ENCODE measurements around the gene HIVEP1.

DNA sequence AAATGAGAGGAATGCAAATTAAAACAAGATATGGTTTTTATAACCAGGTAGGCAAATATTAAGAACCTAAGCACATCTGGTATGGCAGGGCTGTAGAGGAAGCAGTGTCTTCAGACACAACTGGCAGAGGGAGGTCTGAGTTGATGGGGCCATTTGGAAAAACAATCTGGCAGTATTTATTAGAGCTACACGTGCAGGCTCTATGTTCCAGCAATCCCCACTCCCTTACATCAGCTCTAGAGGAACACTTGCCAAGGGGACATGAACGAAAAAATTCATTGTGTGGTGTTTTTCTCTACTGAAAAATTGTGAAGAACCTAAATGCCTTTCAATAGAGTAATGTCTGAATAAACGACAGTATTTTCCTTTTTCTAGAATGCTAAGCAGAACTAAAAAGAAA lies 166.4 kb downstream of the HIVEP1 start:
- TF ChIP-seq, protein P1, sequence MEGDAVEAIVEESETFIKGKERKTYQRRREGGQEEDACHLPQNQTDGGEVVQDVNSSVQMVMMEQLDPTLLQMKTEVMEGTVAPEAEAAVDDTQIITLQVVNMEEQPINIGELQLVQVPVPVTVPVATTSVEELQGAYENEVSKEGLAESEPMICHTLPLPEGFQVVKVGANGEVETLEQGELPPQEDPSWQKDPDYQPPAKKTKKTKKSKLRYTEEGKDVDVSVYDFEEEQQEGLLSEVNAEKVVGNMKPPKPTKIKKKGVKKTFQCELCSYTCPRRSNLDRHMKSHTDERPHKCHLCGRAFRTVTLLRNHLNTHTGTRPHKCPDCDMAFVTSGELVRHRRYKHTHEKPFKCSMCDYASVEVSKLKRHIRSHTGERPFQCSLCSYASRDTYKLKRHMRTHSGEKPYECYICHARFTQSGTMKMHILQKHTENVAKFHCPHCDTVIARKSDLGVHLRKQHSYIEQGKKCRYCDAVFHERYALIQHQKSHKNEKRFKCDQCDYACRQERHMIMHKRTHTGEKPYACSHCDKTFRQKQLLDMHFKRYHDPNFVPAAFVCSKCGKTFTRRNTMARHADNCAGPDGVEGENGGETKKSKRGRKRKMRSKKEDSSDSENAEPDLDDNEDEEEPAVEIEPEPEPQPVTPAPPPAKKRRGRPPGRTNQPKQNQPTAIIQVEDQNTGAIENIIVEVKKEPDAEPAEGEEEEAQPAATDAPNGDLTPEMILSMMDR (IDR thresholded peaks at IDR 0.05), result no peak
- TF ChIP-seq POLR2AphosphoS5 (IDR thresholded peaks at IDR 0.05) (no peak), POLR2A (IDR thresholded peaks at IDR 0.05) (no peak)

Data from prostate gland (tissue), 2 donors.